K562 (cell line): ENCODE results near the gene MAPRE2.

Experiments
- CC2D1A ChIP-seq: fragments of 450-650 bp; IDR thresholded peaks from 2 replicates; pipeline ENCODE4 v1.6.1; 2017; ENCODE audit warnings: mild to moderate bottlenecking
- CHD4 ChIP-seq: fragments of 200-600 bp; sonication (generic); IDR thresholded peaks from 3 replicates; pipeline ENCODE4 v1.6.1; 2012; ENCODE audit warnings: low read depth, mild to moderate bottlenecking, mixed read lengths, low read length, inconsistent platforms; ENCODE audit not compliant: insufficient read depth, insufficient replicate concordance, poor library complexity, severe bottlenecking
- COPS2 ChIP-seq: fragments of 450-650 bp; conservative IDR thresholded peaks from 2 replicates; pipeline ENCODE4 v1.6.1; 2016; ENCODE audit warnings: mild to moderate bottlenecking, moderate library complexity
- CREB5 ChIP-seq: fragments of 250-450 bp; sonication (Bioruptor Pico); IDR thresholded peaks from 2 replicates; pipeline ENCODE4 v1.5.0; 2020; ENCODE audit warnings: mild to moderate bottlenecking
- CTCF ChIP-seq, 3 experiments: IDR thresholded peaks in 2 of 3; conservative IDR thresholded peaks in 1 of 3; 2 replicates each; pipeline ENCODE4 v1.5.1; 2011 to 2012; ENCODE audit warnings: low read length in 3 of 3, mild to moderate bottlenecking in 3 of 3, control low read depth in 2 of 3, improper control_type of control experiment in 1 of 3, inconsistent platforms in 1 of 3, low read depth in 1 of 3, mixed read lengths in 1 of 3, moderate library complexity in 1 of 3; ENCODE audit not compliant: insufficient read depth in 2 of 3
- EZH2 ChIP-seq: IDR thresholded peaks from 2 replicates; pipeline ENCODE4 v1.6.1; 2012; ENCODE audit warnings: low read depth, mild to moderate bottlenecking, inconsistent platforms, low read length, borderline replicate concordance
- POLR2AphosphoS5 ChIP-seq: IDR thresholded peaks from 2 replicates; pipeline ENCODE4 v1.6.1; 2011; ENCODE audit warnings: mild to moderate bottlenecking, low read depth, low read length, moderate library complexity; ENCODE audit not compliant: control insufficient read depth, insufficient read depth
- SIN3A ChIP-seq, 2 experiments: fragments of 150-350 bp in 1 of 2; IDR thresholded peaks; 2 replicates each; pipeline ENCODE4 v1.6.1; 2011 to 2016; ENCODE audit warnings: borderline replicate concordance in 2 of 2, low read depth in 2 of 2, low read length in 2 of 2, mild to moderate bottlenecking in 2 of 2, moderate library complexity in 2 of 2; ENCODE audit not compliant: control insufficient read depth in 1 of 2
- SMC3 ChIP-seq: conservative IDR thresholded peaks from 2 replicates; pipeline ENCODE4 v1.6.1; 2011; ENCODE audit warnings: low read depth, low read length, improper control_type of control experiment; ENCODE audit not compliant: insufficient read depth

GRCh38 chr18:35117372-35117771 lies 76.2 kb downstream of the MAPRE2 start:
- TF ChIP-seq SIN3A (IDR thresholded peaks at IDR 0.05; ENCODE audit: borderline replicate concordance in 2 of 2, control insufficient read depth in 1 of 2, low read depth in 2 of 2, low read length in 2 of 2) (no peak), SMC3 (no peak), CC2D1A (no peak), CHD4 (no peak), POLR2AphosphoS5 (no peak), CTCF (IDR thresholded peaks at IDR 0.05 in 2 of 3, conservative IDR thresholded peaks at IDR 0.05 in 1 of 3; ENCODE audit: insufficient read depth in 2 of 3, low read depth in 1 of 3, low read length in 3 of 3) (no peak), EZH2 (no peak), CREB5 (CRISPR knock-in tag) (no peak), COPS2 (no peak)
